HepG2 (cell line): Measurements from ENCODE around the gene CPXM1.

Source experiments
- BRCA1 ChIP-seq: sonication (generic); formaldehyde crosslinking; IDR thresholded peaks from 2 replicates; pipeline ENCODE4 v1.4.0; 2020; ENCODE audit warnings: missing genetic modification reagents
- HOXA9 ChIP-seq: sonication (generic); formaldehyde crosslinking; IDR thresholded peaks from 2 replicates; pipeline ENCODE4 v1.8.1; 2022; ENCODE audit warnings: missing genetic modification reagents, mild to moderate bottlenecking, moderate library complexity, borderline replicate concordance
- MYNN ChIP-seq: sonication (generic); formaldehyde crosslinking; IDR thresholded peaks from 2 replicates; pipeline ENCODE4 v1.4.0; 2020; ENCODE audit warnings: mild to moderate bottlenecking, low read depth, missing genetic modification reagents
- NR1H2 ChIP-seq: sonication (generic); formaldehyde crosslinking; IDR thresholded peaks from 2 replicates; pipeline ENCODE4 v1.8.1; 2022; ENCODE audit warnings: low read depth, missing genetic modification reagents, borderline replicate concordance
- PATZ1 ChIP-seq: sonication (generic); formaldehyde crosslinking; IDR thresholded peaks from 2 replicates; pipeline ENCODE4 v1.4.0; 2020; ENCODE audit warnings: missing genetic modification reagents
- POLR2AphosphoS5 ChIP-seq: IDR thresholded peaks from 2 replicates; pipeline ENCODE4 v1.6.1; 2012; ENCODE audit warnings: low read depth, low read length
- SETDB1 ChIP-seq: sonication (generic); formaldehyde crosslinking; IDR thresholded peaks from 2 replicates; pipeline ENCODE4 v1.5.1; 2020; ENCODE audit warnings: missing genetic modification reagents, mild to moderate bottlenecking, borderline replicate concordance
- TCF7 ChIP-seq: sonication (generic); IDR thresholded peaks from 2 replicates; pipeline ENCODE4 v1.6.1; 2016; ENCODE audit warnings: antibody characterized with exemption, low read depth
- YY1 ChIP-seq: IDR thresholded peaks from 2 replicates; pipeline ENCODE4 v1.6.1; 2011; ENCODE audit warnings: low read length, low read depth, moderate library complexity, mild to moderate bottlenecking; ENCODE audit not compliant: insufficient read depth, insufficient replicate concordance
- TF ChIP-seq, protein P1 (sequence below): sonication (generic); formaldehyde crosslinking; IDR thresholded peaks from 2 replicates; pipeline ENCODE4 v1.5.0; 2020; ENCODE audit warnings: mild to moderate bottlenecking, missing genetic modification reagents, moderate library complexity

DNA sequence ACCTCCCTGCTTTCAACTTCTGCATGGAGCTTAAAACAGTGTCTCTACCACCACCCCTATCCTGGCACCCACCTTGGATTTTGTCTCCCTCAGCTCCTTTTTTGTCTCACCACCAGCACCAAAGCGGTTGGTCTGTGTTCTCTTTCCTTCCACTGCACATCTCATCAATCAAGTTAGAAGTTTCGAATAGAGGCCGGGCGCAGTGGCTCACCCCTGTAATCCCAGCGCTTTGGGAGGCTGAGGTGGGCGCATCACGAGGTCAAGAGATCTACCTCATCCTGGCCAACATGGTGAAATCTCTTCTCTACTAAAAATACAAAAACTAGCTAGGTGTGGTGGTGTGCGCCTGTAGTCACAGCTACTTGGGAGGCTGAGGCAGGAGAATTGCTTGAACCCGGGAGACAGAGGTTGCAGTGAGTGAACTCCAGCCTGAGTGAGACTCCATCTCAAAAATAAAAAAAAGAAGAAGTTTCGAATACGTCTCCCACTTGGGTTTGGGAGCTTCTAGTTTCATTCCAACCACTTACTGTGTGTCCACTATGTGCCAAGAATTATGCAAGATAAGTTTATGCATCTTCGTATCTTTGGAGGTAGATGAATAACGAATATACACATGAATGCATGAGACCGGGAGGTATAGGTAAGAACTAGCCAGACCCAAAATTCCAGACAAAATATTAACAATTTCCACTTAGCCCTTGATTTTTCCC, 34.1 kb upstream of the CPXM1 start:
- TF ChIP-seq BRCA1 (CRISPR knock-in tag) (no peak), HOXA9 (CRISPR knock-in tag) (no peak), YY1 (no peak), TCF7 (no peak), MYNN (CRISPR knock-in tag) (no peak), NR1H2 (CRISPR knock-in tag) (no peak), PATZ1 (no peak), SETDB1 (CRISPR knock-in tag) (no peak), POLR2AphosphoS5 (no peak)
- TF ChIP-seq, protein P1, sequence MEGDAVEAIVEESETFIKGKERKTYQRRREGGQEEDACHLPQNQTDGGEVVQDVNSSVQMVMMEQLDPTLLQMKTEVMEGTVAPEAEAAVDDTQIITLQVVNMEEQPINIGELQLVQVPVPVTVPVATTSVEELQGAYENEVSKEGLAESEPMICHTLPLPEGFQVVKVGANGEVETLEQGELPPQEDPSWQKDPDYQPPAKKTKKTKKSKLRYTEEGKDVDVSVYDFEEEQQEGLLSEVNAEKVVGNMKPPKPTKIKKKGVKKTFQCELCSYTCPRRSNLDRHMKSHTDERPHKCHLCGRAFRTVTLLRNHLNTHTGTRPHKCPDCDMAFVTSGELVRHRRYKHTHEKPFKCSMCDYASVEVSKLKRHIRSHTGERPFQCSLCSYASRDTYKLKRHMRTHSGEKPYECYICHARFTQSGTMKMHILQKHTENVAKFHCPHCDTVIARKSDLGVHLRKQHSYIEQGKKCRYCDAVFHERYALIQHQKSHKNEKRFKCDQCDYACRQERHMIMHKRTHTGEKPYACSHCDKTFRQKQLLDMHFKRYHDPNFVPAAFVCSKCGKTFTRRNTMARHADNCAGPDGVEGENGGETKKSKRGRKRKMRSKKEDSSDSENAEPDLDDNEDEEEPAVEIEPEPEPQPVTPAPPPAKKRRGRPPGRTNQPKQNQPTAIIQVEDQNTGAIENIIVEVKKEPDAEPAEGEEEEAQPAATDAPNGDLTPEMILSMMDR (CRISPR knock-in tag) = no peak
